HCT116 (cell line): Measurements from ENCODE around the gene CENPS. TPM values are rescaled to one million over a fixed set of nuclear protein-coding genes. Genes with fewer than 3 reads are reported as not detected.
"Not testable (repeated sequence)": the region's sequence is repeated elsewhere in the genome, so short reads cannot be mapped to it uniquely, and the experiment has no call there.

Experiments
- ATAC-seq: fragments of 200-7000 bp; cut with Tn5 transposase; 2 replicates; pipeline ENCODE4 v1.9.1; 2020; ENCODE audit warnings: mild to moderate bottlenecking, moderate library complexity
- BruUV-seq: library from RNA; stranded (reverse); fragments of 400-500 nt; replicated peaks from 2 replicates; lab custom pipeline; 2021; lab: Mats Ljungman, UMichigan
- CTCF ChIA-PET: fragments of 300-600 bp; sonication (Branson Sonifier 250); formaldehyde crosslinking; loops from one replicate; lab custom pipeline; 2021; ENCODE audit warnings: antibody characterized with exemption; lab: Charles Lee
- POLR2A ChIA-PET: fragments of 300-600, 350-600 bp; sonication (Branson Sonifier 250); formaldehyde crosslinking; loops from one replicate; lab custom pipeline; 2021; ENCODE audit warnings: antibody characterized with exemption; lab: Charles Lee
- RAD21 ChIA-PET, 2 experiments: fragments of 300-600 bp; sonication (Branson Sonifier 250); formaldehyde crosslinking; loops; one replicate each; lab custom pipeline; 2023; ENCODE audit warnings: low total read pairs in 2 of 2; ENCODE audit not compliant: uncharacterized antibody in 2 of 2, unreplicated experiment in 2 of 2, low non-redundant PET in 1 of 2; lab: Charles Lee
- DNase-seq: peaks from one replicate; pipeline ENCODE4 v3.0.0-alpha.2; 2010; ENCODE audit warnings: low read depth, low spot score
- H2AFZ ChIP-seq: fragments of 200-600 bp; shearing (Covaris generic), sonication (generic); 2 replicates; pipeline ENCODE4 v1.6.1; 2017; ENCODE audit warnings: low read depth, mixed run types, mixed read lengths, antibody characterized with exemption, low read length; ENCODE audit not compliant: poor library complexity, severe bottlenecking
- H3K27ac ChIP-seq: 2 replicates; pipeline ENCODE4 v1.5.1; 2012; ENCODE audit warnings: low read depth, low read length
- H3K27me3 ChIP-seq: fragments of 200-600 bp; sonication (generic); 2 replicates; pipeline ENCODE4 v1.6.1; 2016; ENCODE audit warnings: mixed run types, low read length, mixed read lengths; ENCODE audit not compliant: insufficient read depth
- H3K36me3 ChIP-seq, 2 experiments: fragments of 200-500 bp in 1 of 2; fragments of 200-600 bp in 1 of 2; sonication (Bioruptor generic) in 1 of 2; sonication (generic) in 1 of 2; 2 replicates each; pipeline versions ENCODE4 v1.5.1 to v1.6.1; 2014 to 2016; ENCODE audit warnings: low read length in 2 of 2, inconsistent platforms in 1 of 2, mixed read lengths in 1 of 2, mixed run types in 1 of 2; ENCODE audit not compliant: insufficient read depth in 2 of 2, control insufficient read depth in 1 of 2
- H3K4me1 ChIP-seq, 2 experiments: fragments of 200-600 bp in 1 of 2; sonication (generic) in 1 of 2; 2 replicates each; pipeline versions ENCODE4 v1.5.1 to v1.6.1; 2012 to 2017; ENCODE audit warnings: low read length in 2 of 2, inconsistent platforms in 1 of 2, mild to moderate bottlenecking in 1 of 2, mixed read lengths in 1 of 2, mixed run types in 1 of 2, moderate library complexity in 1 of 2; ENCODE audit not compliant: insufficient read depth in 2 of 2, control insufficient read depth in 1 of 2
- H3K4me2 ChIP-seq: fragments of 200-600 bp; sonication (generic); 2 replicates; pipeline ENCODE4 v1.6.1; 2017; ENCODE audit warnings: mixed run types, low read length, mixed read lengths
- H3K4me3 ChIP-seq, 2 experiments: fragments of 200-600 bp in 1 of 2; sonication (generic) in 1 of 2; replicated peaks in 1 of 2; 2 replicates each; pipeline ENCODE4 v1.5.1; 2011 to 2016; ENCODE audit warnings: low read length in 2 of 2, control low read depth in 1 of 2, low read depth in 1 of 2, mild to moderate bottlenecking in 1 of 2, mixed read lengths in 1 of 2, mixed run types in 1 of 2
- H3K79me2 ChIP-seq: fragments of 200-600 bp; sonication (generic); 2 replicates; pipeline ENCODE4 v1.6.1; 2017; ENCODE audit warnings: mild to moderate bottlenecking, mixed run types, low read length, moderate library complexity, mixed read lengths; ENCODE audit not compliant: insufficient read depth
- H3K9ac ChIP-seq: fragments of 200-600 bp; sonication (generic); 2 replicates; pipeline ENCODE4 v1.6.1; 2016; ENCODE audit warnings: low read length, mixed read lengths
- H3K9me2 ChIP-seq: fragments of 200-600 bp; sonication (generic), shearing (Covaris generic); 2 replicates; pipeline ENCODE4 v1.6.1; 2017; ENCODE audit warnings: mixed run types, mild to moderate bottlenecking, moderate library complexity; ENCODE audit not compliant: insufficient read depth
- H3K9me3 ChIP-seq, 2 experiments: fragments of 200-500 bp in 1 of 2; fragments of 200-600 bp in 1 of 2; sonication (Bioruptor generic) in 1 of 2; sonication (generic) in 1 of 2; 2 replicates each; pipeline ENCODE4 v1.6.1; 2014 to 2017; ENCODE audit warnings: low read length in 2 of 2, mixed read lengths in 2 of 2, inconsistent platforms in 1 of 2, low read depth in 1 of 2, mild to moderate bottlenecking in 1 of 2, mixed run types in 1 of 2, moderate library complexity in 1 of 2; ENCODE audit not compliant: control insufficient read depth in 1 of 2, insufficient read depth in 1 of 2
- H4K20me1 ChIP-seq: fragments of 200-600 bp; sonication (generic), shearing (Covaris generic); 2 replicates; pipeline ENCODE4 v1.6.1; 2017; ENCODE audit warnings: mixed run types, mild to moderate bottlenecking, moderate library complexity; ENCODE audit not compliant: insufficient read depth
- ATF3 ChIP-seq: IDR thresholded peaks from 2 replicates; pipeline ENCODE4 v1.6.1; 2012
- ELF1 ChIP-seq: IDR thresholded peaks from 2 replicates; pipeline ENCODE4 v1.6.1; 2012; ENCODE audit warnings: low read depth, borderline replicate concordance
- EZH2 ChIP-seq: fragments of 200-600 bp; sonication (generic); IDR thresholded peaks from 2 replicates; pipeline ENCODE4 v1.6.1; 2017; ENCODE audit warnings: antibody characterized with exemption, mixed run types
- POLR2A ChIP-seq: IDR thresholded peaks from 2 replicates; pipeline ENCODE4 v1.7.0; 2011; ENCODE audit warnings: borderline replicate concordance; ENCODE audit not compliant: insufficient read depth, insufficient read length; ENCODE audit errors: extremely low read depth
- POLR2AphosphoS5 ChIP-seq: IDR thresholded peaks from 2 replicates; pipeline ENCODE4 v1.6.1; 2011; ENCODE audit warnings: mild to moderate bottlenecking, low read depth, low read length, moderate library complexity
- RAD21 ChIP-seq: IDR thresholded peaks from 2 replicates; pipeline ENCODE4 v1.6.1; 2012; ENCODE audit warnings: low read depth, mild to moderate bottlenecking
- SRF ChIP-seq: IDR thresholded peaks from 2 replicates; pipeline ENCODE4 v1.6.1; 2012; ENCODE audit warnings: low read depth
- YY1 ChIP-seq: IDR thresholded peaks from 2 replicates; pipeline ENCODE4 v1.6.1; 2011; ENCODE audit warnings: low read length, low read depth, moderate library complexity, mild to moderate bottlenecking; ENCODE audit not compliant: insufficient replicate concordance; ENCODE audit errors: extremely low read depth
- ZBTB33 ChIP-seq: IDR thresholded peaks from 2 replicates; pipeline ENCODE4 v1.6.1; 2011; ENCODE audit warnings: mild to moderate bottlenecking, low read length, moderate library complexity; ENCODE audit not compliant: insufficient replicate concordance; ENCODE audit errors: extremely low read depth
- intact Hi-C: fragments of 100-400 bp; cut with micrococcal nuclease; formaldehyde crosslinking; loops from 2 replicates; pipeline ENCODE4 v1.10.0; 2022
- total RNA-seq: library from RNA; stranded (reverse); gene quantifications from one replicate; pipeline ENCODE4 v1.2.1, GENCODE V29; 2021; ENCODE audit not compliant: unreplicated experiment

Gene CENPS
- total RNA-seq, 1 experiment from 2014 or later: 21.9 TPM

- no peak for TF ChIP-seq YY1
- TF ChIP-seq POLR2A: no peak
- no peak for TF ChIP-seq ATF3
- no peak for TF ChIP-seq ZBTB33
- TF ChIP-seq EZH2: no peak
- TF ChIP-seq RAD21: no peak
- TF ChIP-seq POLR2AphosphoS5: no peak
- no peak for TF ChIP-seq ELF1
- no peak for TF ChIP-seq SRF
These were observed 5.6 kb upstream of the CENPS start (continued) for GRCh38 chr1:10424651-10425050.

GRCh38 chr1:10425826-10426534 is 4.3 kb upstream of the CENPS start:
- H3K9ac ChIP-seq, H4K20me1 ChIP-seq, DNase-seq, H3K9me3 ChIP-seq, H3K9me2 ChIP-seq, H2AFZ ChIP-seq, H3K4me2 ChIP-seq, RAD21 ChIA-PET, H3K27me3 ChIP-seq, POLR2A ChIA-PET, ATAC-seq, H3K36me3 ChIP-seq, H3K27ac ChIP-seq, H3K4me3 ChIP-seq, BruUV-seq, H3K79me2 ChIP-seq: not testable (repeated sequence)
- CTCF ChIA-PET: interaction anchor here (1.9 kb wide), 1 partner anchor 49 kb away, joined by 3 read pairs; no protein-coding TSS in a partner anchor
- peaks cover 2 to 13% of the 10 kb centered on the region in 2 experiments; a peak in 3 of 4 replicates for H3K4me1 ChIP-seq
- intact Hi-C loops: loop anchor here (5.0 kb wide), 2 partner anchors 549 to 799 kb away; no protein-coding TSS in a partner anchor

GRCh38 chr1:10426535-10426848 is 3.7 kb upstream of the CENPS start:
- H3K9me2 ChIP-seq, POLR2A ChIA-PET, DNase-seq, ATAC-seq, H3K9me3 ChIP-seq, H3K36me3 ChIP-seq, H3K27me3 ChIP-seq, H3K4me2 ChIP-seq, H3K9ac ChIP-seq, RAD21 ChIA-PET, BruUV-seq, H3K4me3 ChIP-seq, H2AFZ ChIP-seq, H4K20me1 ChIP-seq, H3K79me2 ChIP-seq, CTCF ChIA-PET, H3K27ac ChIP-seq: not testable (repeated sequence)
- intact Hi-C loops: loop anchor here (5.0 kb wide), 2 partner anchors 549 to 799 kb away; no protein-coding TSS in a partner anchor
- H3K4me1 ChIP-seq: peaks cover 2 to 18% of the 10 kb centered on the region in 2 experiments; a peak in 3 of 4 replicates
